ENCODE data around the gene MOB3A. TPM values are rescaled to one million over a fixed set of nuclear protein-coding genes. Genes with fewer than 3 reads are reported as not detected.

MOB3A gene
- total and polyA plus RNA-seq, 10 of the 15 experiments (the other 5 are each of a cell fraction or from before 2014, with no cell fraction given), result 7.5 to 229 (median 79.4) TPM

DNA sequence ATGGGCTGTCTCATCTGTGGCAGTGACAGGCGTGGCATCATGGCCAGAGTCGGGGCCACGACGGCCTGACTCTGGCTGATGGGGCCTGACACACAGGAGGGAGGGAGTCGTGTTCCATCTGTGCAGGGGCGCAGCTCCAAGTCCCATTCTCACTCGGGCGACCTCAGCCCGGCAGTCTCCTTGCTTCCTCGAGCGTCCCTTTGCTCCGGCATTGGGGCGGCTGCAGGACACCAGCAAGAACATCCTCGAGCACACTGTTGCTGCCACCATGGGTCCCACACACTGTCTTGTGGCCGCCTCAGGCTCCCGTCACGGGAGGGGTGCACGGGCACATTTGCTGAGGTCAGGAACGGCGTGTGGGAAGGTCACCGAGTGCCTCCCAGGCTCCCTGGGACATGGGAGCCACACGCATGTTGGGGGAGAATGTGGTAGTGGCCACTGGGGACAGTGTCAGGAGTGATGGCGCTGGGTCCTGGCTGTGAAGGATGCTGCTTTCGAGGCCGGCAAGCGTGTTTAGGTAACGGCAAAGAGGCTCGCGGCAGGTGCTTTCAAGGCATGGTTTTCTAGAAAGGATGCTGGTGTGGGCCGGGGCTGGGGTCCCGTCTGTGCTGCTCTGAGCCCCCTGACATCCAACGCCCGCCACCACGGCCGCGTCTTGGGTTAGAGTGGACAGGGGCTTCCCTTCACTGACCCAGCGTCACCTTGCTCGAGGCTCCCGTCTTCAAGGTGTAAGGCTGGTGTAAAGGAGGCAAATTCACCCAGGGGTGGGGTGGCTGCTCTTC lies 4.0 kb upstream of the MOB3A start:
- ChIA-PET CTCF (no interaction called here), RAD21 (ENCODE audit: unreplicated experiment) (no interaction called here), POLR2A (no interaction called here), SMC1A (ENCODE audit: uncharacterized antibody, unreplicated experiment) (no interaction called here)
- H4K20me1 ChIP-seq (ENCODE audit: control insufficient read depth, insufficient read depth), result no peaks in the 10 kb centered on the region
- no peak overlapping the region for H3K4me2 ChIP-seq (ENCODE audit: control insufficient read depth, insufficient read depth)
- in situ Hi-C loops (cut with MboI), result no loop called here
- H2AFZ ChIP-seq (ENCODE audit: control insufficient read depth, low read depth, low read length), result no peak overlapping the region
- intact Hi-C loops (cut with micrococcal nuclease; ENCODE audit: unreplicated experiment), result loop anchor here (10.0 kb wide), 3 partner anchors 135 to 195 kb away; partner anchors contain the start of genes ADAT3, PLEKHJ1, SCAMP4 and SF3A2
- no peak overlapping the region for H3K9ac ChIP-seq (ENCODE audit: control insufficient read depth, insufficient read depth, low read length)
- ATAC-seq, result no peak
- no peaks in the 10 kb centered on the region for H3K9me3 ChIP-seq (replicated peaks; ENCODE audit: control insufficient read depth, insufficient read depth, low read length)
- H3K36me3 ChIP-seq (ENCODE audit: control insufficient read depth in 2 of 2, insufficient read depth in 2 of 2, low read length in 1 of 2), result peaks cover 22 to 34% of the 10 kb centered on the region in 2 experiments; a peak in 3 of 4 replicates
- 95% methylated on average over 39 of the region's 39 CpGs for WGBS (ENCODE audit: insufficient coverage, insufficient replicate concordance, low lambda C conversion rate, missing lambda C conversion rate)
- no peak overlapping the region for H3K4me3 ChIP-seq
- H3K79me2 ChIP-seq (ENCODE audit: control insufficient read depth, insufficient read depth, low read length), result peaks cover 20% of the 10 kb centered on the region
- no peak for DNase-seq (ENCODE audit: low read depth, low spot score)
- peak; percentile 65 for TF ChIP-seq POLR2A (IDR thresholded peaks at IDR 0.05; ENCODE audit: low read depth, low read length)
- no peak for TF ChIP-seq MEF2B (IDR thresholded peaks at IDR 0.05; ENCODE audit: partially characterized antibody, poor library complexity, severe bottlenecking)
- peak; percentile 21; the same call in 1 of the 2 replicates for TF ChIP-seq ATF2 (IDR thresholded peaks at IDR 0.05; ENCODE audit: low read length)
- TF ChIP-seq POLR2AphosphoS5 (IDR thresholded peaks at IDR 0.05; ENCODE audit: low read length), result peak; percentile 62
- no peak for TF ChIP-seq HDAC2 (IDR thresholded peaks at IDR 0.05)
- BruUV-seq (replicated peaks), result no TSS peak
- peaks cover 2% of the 10 kb centered on the region; the same call in 1 of the 2 replicates for H3K4me1 ChIP-seq (ENCODE audit: control insufficient read depth, insufficient read depth, low read length)
- no peaks in the 10 kb centered on the region for H3K27me3 ChIP-seq (replicated peaks in 1 of 2; ENCODE audit: control insufficient read depth in 2 of 2, insufficient read depth in 2 of 2, low read length in 1 of 2)
- no peak for FAIRE-seq
- H3K27ac ChIP-seq (ENCODE audit: control insufficient read depth, insufficient read depth), result no peak overlapping the region

Data from GM12878 (cell line).